Measurements from ENCODE around the gene RSBN1. TPM values are rescaled to one million over a fixed set of nuclear protein-coding genes. Genes with fewer than 3 reads are reported as not detected.

RSBN1 gene
- total and polyA plus RNA-seq, 9 of the 15 experiments (the other 6 are each of a cell fraction or from before 2014, with no cell fraction given): 4.5 to 24.3 (median 13.0) TPM

GRCh38 chr1:113811156-113811887 is 954 bp downstream of the RSBN1 start (continued):
- TF ChIP-seq, protein P1, sequence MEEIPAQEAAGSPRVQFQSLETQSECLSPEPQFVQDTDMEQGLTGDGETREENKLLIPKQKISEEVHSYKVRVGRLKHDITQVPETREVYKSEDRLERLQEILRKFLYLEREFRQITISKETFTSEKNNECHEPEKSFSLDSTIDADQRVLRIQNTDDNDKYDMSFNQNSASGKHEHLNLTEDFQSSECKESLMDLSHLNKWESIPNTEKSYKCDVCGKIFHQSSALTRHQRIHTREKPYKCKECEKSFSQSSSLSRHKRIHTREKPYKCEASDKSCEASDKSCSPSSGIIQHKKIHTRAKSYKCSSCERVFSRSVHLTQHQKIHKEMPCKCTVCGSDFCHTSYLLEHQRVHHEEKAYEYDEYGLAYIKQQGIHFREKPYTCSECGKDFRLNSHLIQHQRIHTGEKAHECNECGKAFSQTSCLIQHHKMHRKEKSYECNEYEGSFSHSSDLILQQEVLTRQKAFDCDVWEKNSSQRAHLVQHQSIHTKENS (CRISPR knock-in tag; IDR thresholded peaks at IDR 0.05): no peak
- TF ChIP-seq CHCHD3 (CRISPR knock-in tag; IDR thresholded peaks at IDR 0.05): no peak
- no peak for TF ChIP-seq GATAD2A (IDR thresholded peaks at IDR 0.05)
- peak; percentile 72; the same call in 1 of the 2 replicates for TF ChIP-seq KAT7 (CRISPR knock-in tag; IDR thresholded peaks at IDR 0.05; ENCODE audit: borderline replicate concordance)
- TF ChIP-seq RFX1 (IDR thresholded peaks at IDR 0.05): no peak
- TF ChIP-seq SREBF1 (IDR thresholded peaks at IDR 0.05; ENCODE audit: borderline replicate concordance, low read depth, low read length): no peak
- TF ChIP-seq HDAC6 (IDR thresholded peaks at IDR 0.05; ENCODE audit: low read depth, low read length): no peak
- peak; percentile 31 to 71; a peak in 2 of 4 replicates for TF ChIP-seq MLLT1 (IDR thresholded peaks at IDR 0.05)
- no peak for TF ChIP-seq ZNF778 (CRISPR knock-in tag; IDR thresholded peaks at IDR 0.05)
- no peak for TF ChIP-seq MAZ (CRISPR knock-in tag; conservative IDR thresholded peaks at IDR 0.05 in 1 of 2, IDR thresholded peaks at IDR 0.05 in 1 of 2)
- TF ChIP-seq ZNF232 (CRISPR knock-in tag; IDR thresholded peaks at IDR 0.05): peak; percentile 79; the same call in 1 of the 2 replicates
- TF ChIP-seq PCBP2 (IDR thresholded peaks at IDR 0.05; ENCODE audit: low read depth, low read length, poor library complexity, severe bottlenecking): no peak
- no peak for TF ChIP-seq HMG20B (CRISPR knock-in tag; IDR thresholded peaks at IDR 0.05)
- no peak for TF ChIP-seq ARID3B (CRISPR knock-in tag; IDR thresholded peaks at IDR 0.05; ENCODE audit: borderline replicate concordance)
- no peak for TF ChIP-seq FOXP1 (CRISPR knock-in tag; IDR thresholded peaks at IDR 0.05)
- no peak for TF ChIP-seq NFXL1 (CRISPR knock-in tag; IDR thresholded peaks at IDR 0.05)
- TF ChIP-seq SMAD2 (IDR thresholded peaks at IDR 0.05; ENCODE audit: low read depth, low read length): no peak
- TF ChIP-seq HEY1 (CRISPR knock-in tag; IDR thresholded peaks at IDR 0.05; ENCODE audit: borderline replicate concordance): no peak
- TF ChIP-seq NR4A1 (CRISPR knock-in tag; IDR thresholded peaks at IDR 0.05): no peak
- no peak for TF ChIP-seq NR4A1 (tag; IDR thresholded peaks at IDR 0.05)
- TF ChIP-seq ZBTB7A (IDR thresholded peaks at IDR 0.05; ENCODE audit: borderline replicate concordance, control insufficient read depth, low read depth, low read length): no peak
- no peak for TF ChIP-seq ZSCAN32 (CRISPR knock-in tag; IDR thresholded peaks at IDR 0.05)
- no peak for TF ChIP-seq ZNF316 (IDR thresholded peaks at IDR 0.05)
- TF ChIP-seq HDAC2 (IDR thresholded peaks at IDR 0.05): no peak
